GM18498 (cell line): Measurements from ENCODE around the gene FOCAD.
A peak's percentile ranks its signal among the peaks of the same experiment; 100 is the strongest.
"Not testable (repeated sequence)": the region's sequence is repeated elsewhere in the genome, so short reads cannot be mapped to it uniquely, and the experiment has no call there.

Experiments
- ATAC-seq: cut with Tn5 transposase; IDR thresholded peaks from one replicate; pipeline ENCODE4 v1.9.1; 2021; ENCODE audit warnings: mild to moderate bottlenecking, moderate library complexity; ENCODE audit not compliant: unreplicated experiment

FOCAD gene, protein sequence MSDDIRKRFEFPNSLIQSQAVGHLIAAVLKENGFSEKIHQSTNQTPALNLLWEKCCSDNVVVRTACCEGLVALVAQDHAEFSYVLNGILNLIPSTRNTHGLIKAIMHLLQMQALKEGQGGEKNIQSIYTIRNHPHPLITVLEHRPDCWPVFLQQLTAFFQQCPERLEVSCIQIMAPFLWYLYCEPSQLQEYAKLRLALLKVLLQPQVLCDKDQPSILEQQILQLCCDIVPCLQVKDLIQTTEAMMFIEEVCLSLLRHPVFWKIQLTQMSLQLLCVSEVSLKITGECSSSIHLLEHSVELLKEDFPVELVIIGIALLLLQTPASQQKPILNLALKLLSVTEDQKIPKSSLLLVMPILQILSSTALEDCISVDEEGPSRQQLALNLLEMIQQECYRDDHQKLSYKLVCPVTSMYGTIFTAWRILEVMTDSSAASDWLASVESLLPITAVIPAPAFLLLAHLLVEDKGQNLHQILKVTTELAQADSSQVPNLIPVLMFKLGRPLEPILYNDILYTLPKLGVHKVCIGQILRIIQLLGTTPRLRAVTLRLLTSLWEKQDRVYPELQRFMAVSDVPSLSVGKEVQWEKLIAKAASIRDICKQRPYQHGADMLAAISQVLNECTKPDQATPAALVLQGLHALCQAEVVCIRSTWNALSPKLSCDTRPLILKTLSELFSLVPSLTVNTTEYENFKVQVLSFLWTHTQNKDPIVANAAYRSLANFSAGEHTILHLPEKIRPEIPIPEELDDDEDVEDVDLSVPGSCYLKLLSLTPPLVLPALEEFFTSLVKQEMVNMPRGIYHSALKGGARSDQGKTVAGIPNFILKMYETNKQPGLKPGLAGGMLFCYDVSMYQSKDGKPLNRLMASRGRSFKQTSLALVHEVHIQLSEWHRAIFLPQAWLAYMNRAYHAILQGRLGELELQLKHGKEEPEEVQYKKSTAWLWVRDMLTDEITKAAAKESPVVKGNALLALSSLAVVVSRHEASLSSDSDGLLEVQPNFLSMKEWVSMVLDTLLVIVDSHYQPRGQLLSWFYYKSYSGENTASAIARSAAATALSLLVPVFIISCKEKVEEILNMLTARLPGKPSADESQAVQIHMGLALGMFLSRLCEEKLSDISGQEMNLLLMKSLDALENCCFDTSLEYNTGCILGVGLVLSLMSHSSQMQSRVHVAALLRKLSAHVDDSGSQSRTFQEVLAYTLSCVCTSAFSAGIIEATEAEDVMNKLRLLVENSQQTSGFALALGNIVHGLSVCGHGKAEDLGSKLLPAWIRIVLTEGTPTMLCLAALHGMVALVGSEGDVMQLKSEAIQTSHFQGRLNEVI (N-terminal part only)

DNA sequence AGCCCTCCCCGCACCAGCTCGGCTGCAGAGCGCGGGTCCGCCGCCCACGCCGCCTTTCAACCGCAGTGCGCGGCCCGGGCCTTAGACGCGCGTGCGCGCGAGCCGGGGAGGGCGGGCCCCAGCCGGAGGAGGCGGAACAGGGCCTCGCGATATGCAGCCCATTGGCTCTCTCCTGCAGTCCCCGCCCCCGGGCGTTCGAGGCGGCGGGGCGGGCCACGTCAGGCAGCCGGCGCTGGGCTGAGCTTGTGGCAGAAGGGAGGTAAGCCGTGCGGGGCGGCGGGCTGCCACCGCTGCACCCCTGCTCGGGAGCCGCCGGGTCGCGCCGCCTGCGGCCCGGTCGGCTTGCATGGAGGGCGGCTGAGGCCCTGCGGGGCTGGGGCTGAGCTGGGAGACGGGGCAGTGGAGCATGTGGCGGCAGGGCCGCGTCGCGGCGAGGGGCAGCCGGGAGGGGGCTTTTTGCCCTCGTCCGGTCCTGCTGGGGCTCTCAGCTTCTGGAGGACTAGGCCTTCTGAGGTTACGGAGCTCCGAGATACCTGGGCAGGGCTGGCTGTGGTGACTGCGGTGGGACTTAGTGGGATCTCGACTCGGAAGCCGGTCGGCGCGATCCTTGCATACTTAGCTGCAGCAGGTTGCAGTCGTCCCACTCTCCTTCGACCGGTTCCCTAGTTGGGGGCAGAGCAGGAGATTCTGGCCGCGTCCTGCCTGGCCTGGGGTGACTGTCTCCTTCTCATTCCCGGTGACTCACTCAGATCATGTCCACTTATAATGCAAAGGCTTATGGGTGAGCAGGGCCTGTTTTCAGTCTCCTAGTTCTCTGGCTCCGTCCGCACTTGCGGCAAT is at the start of gene FOCAD:
Gene FOCAD, plus strand, starts transcription at position 225 of the 840 bp plus-strand sequence. CDS start 31,095 bp downstream, outside the sequence.
- peak; percentile 99 for ATAC-seq

DNA sequence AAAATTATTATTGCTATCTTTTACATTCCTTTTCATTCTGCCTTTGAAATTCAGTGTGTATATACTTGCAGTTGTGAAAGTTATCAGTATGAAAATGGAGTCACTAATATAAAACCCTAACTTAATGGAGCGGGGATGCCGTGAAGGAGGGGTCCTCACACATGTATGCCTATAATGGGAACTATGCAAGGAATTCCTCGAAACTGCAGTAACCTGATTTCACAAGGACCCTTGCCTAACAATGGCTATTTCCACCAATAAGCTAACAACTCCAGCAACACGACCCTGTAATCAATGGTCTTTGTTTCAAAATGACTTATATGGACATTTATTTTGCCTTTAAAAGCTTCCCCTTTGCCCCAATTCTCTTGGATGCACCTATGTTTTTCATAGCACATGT is 49.2 kb upstream of the FOCAD start:
- no peak for ATAC-seq

DNA sequence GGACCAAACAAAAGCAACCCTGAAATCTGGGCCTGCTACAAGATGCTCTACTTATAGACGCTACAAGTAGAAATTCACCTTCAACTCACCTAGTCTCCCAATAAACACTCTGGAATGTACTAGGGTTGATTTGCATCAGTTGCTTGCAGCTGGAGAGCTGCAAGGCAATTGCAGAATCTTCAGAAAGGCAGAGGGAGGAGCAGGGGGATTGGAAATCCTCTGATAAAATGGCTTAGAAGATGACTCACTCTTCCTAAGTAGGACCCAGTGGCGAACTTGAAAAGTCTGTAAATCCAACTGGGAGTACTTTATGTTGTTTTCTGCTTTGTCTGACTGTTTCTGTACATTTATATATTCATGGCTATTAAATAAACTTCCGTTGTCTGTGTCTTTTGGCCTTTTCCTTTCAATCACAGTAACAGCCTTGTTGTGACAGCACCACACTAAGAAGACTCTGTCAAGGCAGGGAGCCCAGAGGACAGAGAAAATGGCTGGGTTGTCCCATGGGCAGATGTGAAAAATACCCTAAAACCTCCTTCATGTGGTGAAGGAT is 47.1 kb upstream of the FOCAD start:
- ATAC-seq, result no peak

DNA sequence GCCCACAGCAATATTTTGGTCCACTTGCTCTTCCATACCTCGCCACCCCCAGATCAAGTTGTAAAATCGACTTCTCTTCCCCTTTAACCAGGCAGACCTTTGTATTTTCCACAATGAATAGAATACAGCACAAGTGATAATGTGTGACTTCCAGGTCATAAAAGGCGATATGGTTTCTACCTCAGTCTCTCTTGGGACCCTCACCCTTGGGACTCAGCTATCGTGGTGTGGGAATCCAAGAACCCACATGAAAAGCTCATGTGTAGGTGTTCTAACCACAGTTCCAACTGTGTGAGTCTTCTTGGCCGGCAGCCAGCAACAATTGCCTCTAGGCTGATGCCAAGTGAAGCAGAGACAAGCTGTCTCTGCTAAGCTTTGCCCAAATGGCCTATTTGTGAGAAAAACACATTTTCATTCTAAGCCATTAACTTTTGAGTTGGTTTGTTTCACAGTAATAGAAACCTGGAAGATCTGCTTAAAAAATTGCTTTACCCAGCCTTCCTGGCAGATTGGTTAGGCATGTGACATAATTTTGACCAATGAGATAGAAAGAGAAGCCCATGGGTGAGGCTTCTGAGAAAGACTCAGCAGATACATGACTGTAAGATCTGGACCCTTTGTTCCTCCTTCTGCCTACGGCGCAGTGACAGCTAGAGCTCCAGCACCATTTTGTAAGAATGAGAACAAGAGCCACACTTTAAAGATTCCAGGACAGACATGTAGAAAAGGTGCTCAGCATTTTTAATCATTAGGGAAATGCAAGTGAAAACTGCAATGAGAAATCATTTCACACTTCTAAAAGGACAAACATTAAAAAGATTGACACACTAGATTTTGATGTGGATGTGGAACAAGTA is 43.5 kb upstream of the FOCAD start:
- ATAC-seq, result peak; percentile 89

DNA sequence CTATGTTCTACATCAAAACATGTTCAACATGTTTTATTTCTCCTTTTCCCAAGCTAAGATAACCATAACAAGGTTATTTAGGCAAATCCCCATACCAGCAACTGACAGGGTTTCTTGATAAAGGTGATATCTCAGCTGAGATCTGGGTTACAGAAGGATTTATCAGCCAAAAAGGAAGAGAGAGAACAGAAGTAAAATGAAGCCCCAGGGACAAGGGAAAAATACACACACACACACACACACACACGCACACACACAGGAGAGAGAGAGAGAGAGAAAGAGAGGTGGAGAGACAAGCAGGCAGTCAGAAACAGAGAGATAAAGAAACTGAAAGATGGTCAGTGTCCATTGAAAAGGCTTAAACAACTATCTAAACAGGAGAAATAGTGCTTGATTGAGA is 42.0 kb upstream of the FOCAD start:
- no peak for ATAC-seq

DNA sequence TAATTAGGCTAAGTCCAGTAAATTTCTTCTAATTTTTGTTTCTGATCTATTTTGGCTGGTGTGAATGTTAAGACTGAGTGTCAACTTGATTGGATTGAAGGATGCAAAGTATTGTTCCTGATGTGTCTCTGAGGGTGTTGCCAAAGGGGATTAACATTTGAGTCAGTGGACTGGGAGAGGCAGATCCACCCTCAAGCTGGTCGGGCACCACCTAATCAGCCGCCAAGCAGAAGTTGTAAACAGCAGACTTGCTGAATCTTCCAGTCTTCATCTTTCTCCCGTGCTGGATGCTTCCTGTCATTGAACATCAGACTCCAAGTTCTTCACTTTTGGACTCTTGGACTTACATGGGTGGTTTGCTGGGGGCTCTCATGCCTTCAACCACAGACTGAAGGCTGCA is 40.4 kb upstream of the FOCAD start:
- ATAC-seq, result no peak

DNA sequence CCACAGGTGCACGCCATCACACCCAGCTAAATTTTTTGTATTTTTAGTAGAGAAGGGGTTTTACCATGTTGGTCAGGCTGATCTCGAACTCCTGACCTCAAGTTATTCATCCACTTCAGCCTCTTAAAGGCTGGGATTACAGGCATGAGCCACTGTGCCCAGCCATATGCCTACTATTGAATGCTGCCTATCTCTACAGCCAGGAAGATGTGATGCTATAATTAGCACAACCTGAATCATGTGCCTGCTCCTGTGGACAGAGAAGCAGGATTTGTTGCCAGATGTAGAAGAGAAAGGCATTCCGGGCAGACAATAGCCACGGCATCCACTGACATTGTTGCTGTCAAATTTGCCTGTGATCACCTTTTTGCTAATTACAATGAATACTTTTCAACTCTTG is 37.4 kb upstream of the FOCAD start:
- ATAC-seq, result no peak

DNA sequence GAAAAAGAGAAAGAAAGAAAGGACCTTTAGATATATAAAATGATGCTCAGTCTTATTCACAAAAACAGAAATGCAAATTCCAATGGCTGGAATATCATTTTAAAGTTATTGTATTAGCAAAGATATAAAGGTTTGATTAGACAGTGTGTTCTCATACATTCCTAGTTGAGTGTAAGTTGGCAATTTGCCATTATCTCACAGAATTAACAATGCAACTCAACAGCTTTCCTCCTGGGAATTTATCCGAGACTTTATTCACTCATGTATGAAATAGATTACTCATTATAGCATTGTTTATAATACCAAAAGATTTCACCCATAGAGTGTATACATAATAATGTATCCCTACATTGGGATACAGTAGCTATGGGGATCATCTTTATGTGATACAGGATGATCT is 34.7 kb upstream of the FOCAD start:
- no peak for ATAC-seq

DNA sequence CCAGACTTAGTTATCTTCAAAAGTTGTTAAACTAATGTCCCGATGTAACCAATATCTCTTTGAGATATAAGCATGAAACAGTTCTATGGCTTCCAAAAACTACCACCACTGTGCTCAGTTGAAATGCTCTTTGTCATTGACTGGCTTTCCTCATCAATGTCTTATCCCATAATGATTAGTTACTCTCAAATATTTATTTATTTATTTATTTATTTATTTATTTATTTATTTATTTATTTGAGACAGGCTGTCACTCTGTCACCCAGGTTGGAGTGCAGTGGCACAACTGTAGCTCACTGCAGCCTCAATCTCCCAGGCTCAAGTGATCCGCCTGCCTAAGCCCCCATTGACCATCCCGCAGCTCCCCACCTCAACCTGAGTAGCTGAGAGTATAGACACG is 33.7 kb upstream of the FOCAD start:
- ATAC-seq, result no peak

DNA sequence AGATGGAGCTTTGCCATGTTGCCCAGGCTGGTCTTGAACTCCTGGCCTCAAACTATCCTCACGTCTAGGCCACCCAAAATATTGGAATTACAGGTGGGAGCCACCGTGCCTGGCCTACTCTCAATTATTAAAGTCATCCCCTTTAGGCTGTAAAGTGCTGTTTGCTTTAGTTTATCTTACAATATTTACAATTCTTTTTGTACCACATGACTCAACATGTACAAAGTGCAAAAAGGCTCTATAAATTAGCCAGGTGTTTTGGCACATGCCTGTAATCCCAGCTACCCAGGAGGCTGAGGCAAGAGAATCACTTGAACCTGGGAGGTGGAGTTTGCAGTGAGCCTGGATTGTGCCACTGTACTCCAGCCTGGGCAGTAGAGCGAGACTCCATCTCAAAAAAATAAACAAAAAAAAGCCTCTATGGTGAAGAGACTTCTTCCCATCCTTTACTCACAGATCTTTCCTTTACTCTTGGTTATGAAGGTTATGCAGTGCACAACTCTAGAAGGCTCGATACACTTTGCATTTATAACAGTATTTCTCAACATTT is 33.2 kb upstream of the FOCAD start:
- no peak for ATAC-seq

DNA sequence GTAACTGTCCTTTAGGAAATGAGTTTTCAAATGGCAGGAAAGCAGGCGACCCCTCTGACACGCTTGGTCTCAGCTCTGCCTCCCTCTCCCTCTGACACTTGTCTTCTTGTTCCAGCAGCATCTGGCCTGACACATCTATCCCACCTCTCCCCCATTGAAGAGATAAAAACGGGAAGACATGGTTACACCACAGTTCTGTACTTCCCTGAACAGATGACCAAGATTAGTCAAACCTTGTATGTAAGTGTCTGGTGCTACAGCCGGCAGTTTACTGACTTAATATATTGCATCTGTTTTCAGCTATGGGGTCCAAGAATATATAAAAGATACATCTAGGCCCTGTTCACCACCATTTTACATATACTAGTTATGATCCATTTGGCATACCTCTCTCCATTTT is 32.1 kb upstream of the FOCAD start:
- ATAC-seq, result no peak

DNA sequence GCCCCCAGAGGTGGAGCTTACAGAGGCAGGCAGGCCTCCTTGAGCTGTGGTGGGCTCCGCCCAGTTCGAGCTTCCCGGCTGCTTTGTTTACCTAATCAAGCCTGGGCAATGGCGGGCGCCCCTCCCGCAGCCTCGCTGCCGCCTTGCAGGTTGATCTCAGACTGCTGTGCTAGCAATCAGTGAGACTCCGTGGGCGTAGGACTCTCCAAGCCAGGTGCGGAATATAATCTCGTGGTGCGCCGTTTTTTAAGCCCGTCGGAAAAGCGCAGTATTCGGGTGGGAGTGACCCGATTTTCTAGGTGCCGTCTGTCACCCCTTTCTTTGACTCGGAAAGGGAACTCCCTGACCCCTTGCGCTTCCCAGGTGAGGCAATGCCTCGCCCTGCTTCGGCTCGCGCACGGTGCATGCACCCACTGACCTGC is 25.8 kb upstream of the FOCAD start:
- not testable (repeated sequence) for ATAC-seq

DNA sequence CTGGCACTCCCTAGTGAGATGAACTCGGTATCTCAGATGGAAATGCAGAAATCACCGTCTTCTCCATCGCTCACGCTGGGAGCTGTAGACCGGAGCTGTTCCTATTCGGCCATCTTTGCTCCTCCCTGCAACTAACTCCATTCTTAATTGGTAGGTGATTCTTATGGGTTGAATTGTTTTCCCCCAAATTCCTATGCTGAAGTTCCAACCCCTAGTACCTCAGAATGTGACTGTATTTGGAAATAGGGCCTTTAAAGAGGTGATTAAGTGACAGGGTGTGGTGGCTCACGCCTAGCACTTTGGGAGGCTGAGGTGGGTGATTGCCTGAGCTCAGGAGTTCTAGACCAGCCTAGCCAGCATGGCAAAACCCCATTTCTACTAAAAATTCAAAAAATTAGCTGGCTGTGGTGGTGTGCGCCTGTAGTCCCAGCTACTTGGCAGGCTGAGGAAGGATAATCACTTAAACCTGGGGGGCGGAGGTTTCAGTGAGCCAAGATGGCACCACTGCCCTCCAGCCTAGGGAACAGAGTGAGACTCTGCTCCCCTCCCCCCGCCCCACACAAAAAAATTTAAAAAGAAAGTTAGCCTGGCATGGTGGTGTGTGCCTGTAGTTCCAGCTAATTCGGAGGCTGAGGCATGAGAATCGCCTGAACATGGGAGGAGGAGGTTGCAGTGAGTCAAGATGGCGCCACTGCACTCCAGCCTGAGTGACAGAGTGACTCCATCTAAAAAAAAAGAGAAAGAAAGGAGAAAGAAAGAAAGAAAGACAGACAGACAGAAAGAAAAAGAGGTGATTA is 25.2 kb upstream of the FOCAD start:
- no peak for ATAC-seq

DNA sequence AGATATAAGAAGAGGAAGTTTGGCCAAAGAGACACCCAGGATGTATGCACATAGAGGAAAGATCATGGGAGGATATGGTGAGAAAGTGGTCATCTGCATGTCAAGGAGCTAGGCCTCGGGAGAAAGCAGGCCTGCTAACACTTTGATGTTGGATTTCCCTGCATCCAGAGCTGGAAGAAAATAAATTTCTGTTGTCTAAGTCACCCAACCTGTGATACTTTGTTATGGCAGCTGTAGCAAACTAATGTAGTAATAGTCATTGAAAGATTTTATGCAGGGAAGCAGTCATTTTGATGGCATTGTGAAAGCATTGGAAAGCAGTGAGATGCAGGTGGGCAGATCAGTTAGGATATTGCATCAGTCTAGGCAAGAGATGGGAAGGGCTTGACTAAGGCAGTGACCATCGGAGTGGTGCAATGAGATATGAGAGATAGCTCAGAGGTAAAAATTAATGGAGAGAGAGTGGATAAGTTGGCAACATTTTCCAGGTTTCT is 24.5 kb upstream of the FOCAD start:
- ATAC-seq, result no peak

DNA sequence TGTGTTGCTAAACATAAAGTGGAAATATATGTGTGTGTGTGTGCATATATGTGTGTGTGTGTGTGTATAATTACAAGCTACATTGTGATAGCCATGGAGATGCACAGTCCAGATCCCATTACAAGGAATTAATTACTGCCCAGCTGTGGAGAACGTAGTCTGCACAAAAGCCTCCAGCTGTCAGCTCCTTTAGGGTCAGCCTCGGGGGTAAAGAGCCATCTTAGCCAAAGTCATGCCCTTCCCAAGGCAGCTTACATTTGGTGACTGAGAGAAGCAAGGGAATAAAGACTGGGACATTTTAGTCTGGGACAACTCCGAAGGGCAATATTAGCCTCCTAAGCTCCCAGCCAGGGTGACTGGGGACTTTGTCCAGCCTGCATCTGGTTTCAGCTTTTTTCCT is 21.9 kb upstream of the FOCAD start:
- no peak for ATAC-seq

DNA sequence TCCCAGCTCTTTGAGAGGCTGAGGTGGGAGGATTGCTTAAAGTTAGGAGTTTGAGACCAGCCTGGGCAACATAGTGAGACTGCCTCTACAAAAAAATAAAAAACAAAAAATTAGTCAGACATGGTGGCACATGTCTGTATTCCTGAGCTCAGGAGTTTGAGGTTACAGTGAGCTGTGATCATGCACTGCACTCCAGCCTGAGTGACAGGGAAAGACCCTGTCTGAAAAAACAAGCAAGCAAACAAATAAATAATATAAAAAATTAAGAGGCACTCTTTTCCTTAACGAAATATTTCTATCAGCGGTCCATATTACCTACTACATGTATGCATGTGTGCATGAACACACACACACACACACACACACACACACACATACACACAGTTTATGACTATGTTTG is 20.9 kb upstream of the FOCAD start:
- ATAC-seq, result no peak

DNA sequence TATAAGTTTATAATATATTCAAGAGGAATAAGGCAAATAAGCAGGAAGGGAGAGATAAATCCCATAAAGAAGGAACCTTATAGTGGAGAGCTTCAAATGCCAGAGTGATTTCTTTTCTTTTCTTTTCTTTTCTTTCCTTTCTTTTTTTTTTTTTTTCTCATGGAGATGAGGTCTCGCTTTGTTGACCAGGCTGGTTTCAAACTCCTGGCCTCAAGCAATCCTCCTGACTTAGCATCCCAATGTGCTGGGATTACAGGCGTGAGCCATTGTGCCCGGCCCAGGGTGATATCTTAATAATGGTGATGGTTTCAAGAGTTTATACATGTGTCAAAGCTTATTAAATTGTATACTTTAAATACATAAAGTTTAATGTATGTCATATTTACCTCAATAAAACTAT is 19.6 kb upstream of the FOCAD start:
- ATAC-seq, result no peak

DNA sequence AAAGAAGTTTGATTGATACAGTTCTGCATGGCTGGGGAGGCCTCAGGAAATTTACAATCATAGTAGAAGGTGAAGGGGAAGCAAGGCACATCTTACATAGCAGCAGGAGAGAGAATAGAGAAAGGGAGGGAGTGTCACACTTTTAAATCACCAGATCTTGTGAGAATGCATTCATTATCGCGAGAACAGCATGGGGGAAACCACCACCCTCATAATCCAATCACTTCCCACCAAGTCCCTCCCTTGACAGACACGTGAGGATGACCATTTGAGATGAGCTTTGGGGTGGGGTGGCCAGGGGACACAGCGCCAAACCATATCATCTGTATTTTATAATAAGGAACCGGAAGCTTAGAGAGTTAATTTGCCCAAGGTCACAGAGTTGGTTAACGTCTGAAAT is 13.7 kb upstream of the FOCAD start:
- no peak for ATAC-seq
